Neural cell (in vitro differentiated cells): ENCODE data around the gene SLC7A6OS. TPM values are rescaled to one million over a fixed set of nuclear protein-coding genes. Genes with fewer than 3 reads are reported as not detected.
"Not testable (repeated sequence)": the region's sequence is repeated elsewhere in the genome, so short reads cannot be mapped to it uniquely, and the experiment has no call there.

Source experiments
- H2AFZ ChIP-seq: fragments of 200-600, 300-800 bp; sonication (generic), shearing (Covaris generic); 2 replicates; pipeline ENCODE4 v1.6.0; 2014; ENCODE audit warnings: low read depth, mild to moderate bottlenecking, antibody characterized with exemption, low read length, moderate library complexity
- H3F3A ChIP-seq: fragments of 200-600 bp; shearing (Covaris generic); 2 replicates; pipeline ENCODE4 v1.6.1; 2016; ENCODE audit warnings: mild to moderate bottlenecking, moderate library complexity, mixed read lengths, antibody characterized with exemption, low read length; ENCODE audit not compliant: insufficient read depth, poor library complexity, severe bottlenecking
- H3K27ac ChIP-seq: fragments of 200-600, 300-800 bp; sonication (generic), shearing (Covaris generic); 2 replicates; pipeline ENCODE4 v1.5.1; 2014; ENCODE audit warnings: mild to moderate bottlenecking, low read length, moderate library complexity
- H3K27me3 ChIP-seq: fragments of 300-800, 200-600 bp; sonication (generic), shearing (Covaris generic); 2 replicates; pipeline ENCODE4 v1.6.0; 2014; ENCODE audit warnings: mild to moderate bottlenecking, low read depth, low read length, moderate library complexity; ENCODE audit not compliant: insufficient read depth
- H3K36me3 ChIP-seq: fragments of 300-800, 200-600 bp; sonication (generic), shearing (Covaris generic); 2 replicates; pipeline ENCODE4 v1.5.1; 2014; ENCODE audit warnings: mild to moderate bottlenecking, antibody characterized with exemption, low read length, moderate library complexity; ENCODE audit not compliant: insufficient read depth
- H3K4me2 ChIP-seq: fragments of 300-800, 200-600 bp; sonication (generic), shearing (Covaris generic); 2 replicates; pipeline ENCODE4 v1.6.0; 2014; ENCODE audit warnings: mild to moderate bottlenecking, low read length
- H3K4me3 ChIP-seq: fragments of 300-800, 200-600 bp; sonication (generic), shearing (Covaris generic); 2 replicates; pipeline ENCODE4 v1.5.1; 2014; ENCODE audit warnings: mild to moderate bottlenecking, low read length, moderate library complexity
- H3K79me2 ChIP-seq: fragments of 200-600 bp; shearing (Covaris generic); replicated peaks from 2 replicates; pipeline ENCODE4 v1.6.0; 2014; ENCODE audit warnings: mild to moderate bottlenecking, low read length, moderate library complexity; ENCODE audit not compliant: insufficient read depth
- H3K9ac ChIP-seq: fragments of 300-800, 200-600 bp; sonication (generic), shearing (Covaris generic); 2 replicates; pipeline ENCODE4 v1.6.1; 2016; ENCODE audit warnings: mild to moderate bottlenecking, low read length, mixed read lengths
- H3K9me2 ChIP-seq: fragments of 200-600 bp; shearing (Covaris generic); 2 replicates; pipeline ENCODE4 v1.6.1; 2016; ENCODE audit warnings: mild to moderate bottlenecking, low read length, mixed read lengths; ENCODE audit not compliant: insufficient read depth
- H3K9me3 ChIP-seq: fragments of 200-600, 300-800 bp; sonication (generic), shearing (Covaris generic); 2 replicates; pipeline ENCODE4 v1.6.1; 2016; ENCODE audit warnings: mild to moderate bottlenecking, mixed run types, low read length, moderate library complexity, mixed read lengths
- H4K20me1 ChIP-seq: fragments of 200-600 bp; shearing (Covaris generic); 2 replicates; pipeline ENCODE4 v1.6.1; 2016; ENCODE audit warnings: mild to moderate bottlenecking, mixed run types; ENCODE audit not compliant: insufficient read depth
- EP300 ChIP-seq: fragments of 450-650 bp; conservative IDR thresholded peaks from 2 replicates; pipeline ENCODE4 v1.6.1; 2014; ENCODE audit warnings: antibody characterized with exemption, mild to moderate bottlenecking, moderate library complexity; ENCODE audit not compliant: poor library complexity, severe bottlenecking
- EZH2 ChIP-seq: fragments of 200-600, 300-800 bp; shearing (Covaris generic), sonication (generic); IDR thresholded peaks from 2 replicates; pipeline ENCODE4 v1.6.1; 2014; ENCODE audit warnings: antibody characterized with exemption, low read length, borderline replicate concordance, mild to moderate bottlenecking; ENCODE audit not compliant: insufficient read depth, poor library complexity, severe bottlenecking
- MXI1 ChIP-seq: fragments of 450-650 bp; conservative IDR thresholded peaks from 2 replicates; pipeline ENCODE4 v1.6.1; 2014; ENCODE audit warnings: antibody characterized with exemption, mild to moderate bottlenecking; ENCODE audit not compliant: poor library complexity, severe bottlenecking
- POLR2AphosphoS5 ChIP-seq: IDR thresholded peaks from 2 replicates; pipeline ENCODE4 v1.6.1; 2012
- RAD21 ChIP-seq: fragments of 450-650 bp; conservative IDR thresholded peaks from 2 replicates; pipeline ENCODE4 v1.6.1; 2014; ENCODE audit warnings: antibody characterized with exemption, mild to moderate bottlenecking, moderate library complexity
- SMC3 ChIP-seq: fragments of 450-650 bp; conservative IDR thresholded peaks from 2 replicates; pipeline ENCODE4 v1.6.1; 2014; ENCODE audit warnings: antibody characterized with exemption, mild to moderate bottlenecking, moderate library complexity; ENCODE audit not compliant: poor library complexity
- TAF1 ChIP-seq: IDR thresholded peaks from 2 replicates; pipeline ENCODE4 v1.6.1; 2012; ENCODE audit warnings: low read depth
- polyA plus RNA-seq: library from polyadenylated mRNA; depleted of rRNA; stranded (reverse); fragments of >200 nt; gene quantifications from 2 replicates; pipeline ENCODE4 v1.2.3, GENCODE V29; 2014
- TF ChIP-seq, protein P1 (sequence below): fragments of 450-650 bp; IDR thresholded peaks from 2 replicates; pipeline ENCODE4 v1.5.1; 2014; ENCODE audit warnings: antibody characterized with exemption, mild to moderate bottlenecking, moderate library complexity; ENCODE audit not compliant: poor library complexity, severe bottlenecking
- TF ChIP-seq, protein P2 (sequence below): IDR thresholded peaks from 2 replicates; pipeline ENCODE4 v1.6.1; 2012; ENCODE audit warnings: borderline replicate concordance

Gene SLC7A6OS
- polyA plus RNA-seq, 1 donor from 2014 or later = 21.3 TPM

DNA sequence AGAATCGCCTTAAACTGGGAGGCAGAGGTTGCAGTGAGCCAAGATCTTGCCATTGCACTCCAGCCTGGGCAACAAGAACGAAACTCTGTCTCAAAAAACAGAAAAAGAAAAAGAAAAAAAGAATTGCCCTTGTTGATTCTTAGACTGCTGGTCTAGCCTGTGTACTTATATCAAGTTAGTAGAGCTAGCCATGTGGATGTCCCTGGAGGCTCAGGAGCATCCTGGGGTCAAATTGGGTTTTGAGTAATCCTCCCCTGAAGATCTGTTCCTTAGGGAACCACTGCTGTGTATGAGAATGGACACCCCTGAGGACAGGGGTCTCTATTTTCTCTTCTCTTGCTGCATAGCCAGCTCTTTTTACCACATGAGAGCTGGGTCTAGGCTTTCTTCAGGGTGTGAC is 21.5 kb downstream of the SLC7A6OS start:
- Histone ChIP-seq H3K27me3 (no peaks in the 10 kb centered on the region), H3F3A (no peaks in the 10 kb centered on the region), H3K36me3 (peaks cover 4% of the 10 kb centered on the region), H3K9ac (no peak overlapping the region), H3K4me2 (no peak overlapping the region), H2AFZ (no peak overlapping the region), H4K20me1 (no peaks in the 10 kb centered on the region), H3K27ac (no peak overlapping the region), H3K79me2 (no peaks in the 10 kb centered on the region), H3K9me2 (no peaks in the 10 kb centered on the region), H3K9me3 (no peaks in the 10 kb centered on the region), H3K4me3 (no peak overlapping the region)
- TF ChIP-seq TAF1 (no peak), EP300 (no peak), SMC3 (no peak), RAD21 (no peak), MXI1 (no peak), EZH2 (no peak)

DNA sequence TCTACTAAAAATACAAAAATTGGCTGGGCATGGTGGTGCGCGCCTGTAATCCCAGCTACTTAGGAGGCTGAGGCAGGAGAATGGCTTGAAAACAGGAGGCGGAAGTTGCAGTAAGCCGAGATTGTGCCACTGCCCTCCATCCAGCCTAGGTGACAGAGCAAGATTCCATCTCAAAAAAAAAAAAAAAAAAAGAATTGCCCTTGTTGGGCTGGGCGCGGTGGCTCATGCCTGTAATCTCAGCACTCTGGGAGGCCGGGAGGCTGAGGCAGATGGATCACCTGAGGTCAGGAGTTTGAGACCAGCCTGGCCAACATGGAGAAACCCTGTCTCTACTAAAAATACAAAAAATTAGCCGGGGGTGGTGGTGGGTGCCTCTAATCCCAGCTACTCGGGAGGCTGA is 21.9 kb downstream of the SLC7A6OS start:
- H3K4me3 ChIP-seq, H3K36me3 ChIP-seq, H3K27ac ChIP-seq, H4K20me1 ChIP-seq, H3K9me2 ChIP-seq, H3K9me3 ChIP-seq, H3K27me3 ChIP-seq, H3K79me2 ChIP-seq, H2AFZ ChIP-seq, H3K9ac ChIP-seq, H3F3A ChIP-seq, H3K4me2 ChIP-seq: not testable (repeated sequence)

DNA sequence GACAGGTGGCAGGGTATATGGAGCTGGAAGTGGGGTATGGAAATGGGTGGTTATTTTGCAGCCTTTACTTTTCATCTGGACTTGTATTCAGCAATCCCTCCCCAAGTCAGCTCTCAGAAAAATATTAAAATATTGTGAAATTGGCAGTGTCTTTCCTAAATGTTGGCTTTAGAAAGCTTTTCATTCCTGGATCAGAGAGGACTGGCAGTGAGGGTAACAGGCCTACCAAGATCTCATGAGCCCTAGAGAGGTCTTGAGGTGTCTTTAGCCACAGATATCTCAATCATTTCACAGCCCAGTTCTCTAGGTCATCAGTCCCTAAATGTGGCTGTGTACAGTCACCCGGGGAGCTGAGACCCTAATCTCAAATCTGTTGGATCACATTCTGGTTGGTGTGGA is 22.5 kb downstream of the SLC7A6OS start:
- TF ChIP-seq POLR2AphosphoS5 = no peak
- no peak for TF ChIP-seq MXI1
- TF ChIP-seq SMC3 = no peak
- no peak for TF ChIP-seq EP300
- TF ChIP-seq, protein P1, sequence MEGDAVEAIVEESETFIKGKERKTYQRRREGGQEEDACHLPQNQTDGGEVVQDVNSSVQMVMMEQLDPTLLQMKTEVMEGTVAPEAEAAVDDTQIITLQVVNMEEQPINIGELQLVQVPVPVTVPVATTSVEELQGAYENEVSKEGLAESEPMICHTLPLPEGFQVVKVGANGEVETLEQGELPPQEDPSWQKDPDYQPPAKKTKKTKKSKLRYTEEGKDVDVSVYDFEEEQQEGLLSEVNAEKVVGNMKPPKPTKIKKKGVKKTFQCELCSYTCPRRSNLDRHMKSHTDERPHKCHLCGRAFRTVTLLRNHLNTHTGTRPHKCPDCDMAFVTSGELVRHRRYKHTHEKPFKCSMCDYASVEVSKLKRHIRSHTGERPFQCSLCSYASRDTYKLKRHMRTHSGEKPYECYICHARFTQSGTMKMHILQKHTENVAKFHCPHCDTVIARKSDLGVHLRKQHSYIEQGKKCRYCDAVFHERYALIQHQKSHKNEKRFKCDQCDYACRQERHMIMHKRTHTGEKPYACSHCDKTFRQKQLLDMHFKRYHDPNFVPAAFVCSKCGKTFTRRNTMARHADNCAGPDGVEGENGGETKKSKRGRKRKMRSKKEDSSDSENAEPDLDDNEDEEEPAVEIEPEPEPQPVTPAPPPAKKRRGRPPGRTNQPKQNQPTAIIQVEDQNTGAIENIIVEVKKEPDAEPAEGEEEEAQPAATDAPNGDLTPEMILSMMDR = no peak
- TF ChIP-seq RAD21 = no peak
- TF ChIP-seq, protein P2, sequence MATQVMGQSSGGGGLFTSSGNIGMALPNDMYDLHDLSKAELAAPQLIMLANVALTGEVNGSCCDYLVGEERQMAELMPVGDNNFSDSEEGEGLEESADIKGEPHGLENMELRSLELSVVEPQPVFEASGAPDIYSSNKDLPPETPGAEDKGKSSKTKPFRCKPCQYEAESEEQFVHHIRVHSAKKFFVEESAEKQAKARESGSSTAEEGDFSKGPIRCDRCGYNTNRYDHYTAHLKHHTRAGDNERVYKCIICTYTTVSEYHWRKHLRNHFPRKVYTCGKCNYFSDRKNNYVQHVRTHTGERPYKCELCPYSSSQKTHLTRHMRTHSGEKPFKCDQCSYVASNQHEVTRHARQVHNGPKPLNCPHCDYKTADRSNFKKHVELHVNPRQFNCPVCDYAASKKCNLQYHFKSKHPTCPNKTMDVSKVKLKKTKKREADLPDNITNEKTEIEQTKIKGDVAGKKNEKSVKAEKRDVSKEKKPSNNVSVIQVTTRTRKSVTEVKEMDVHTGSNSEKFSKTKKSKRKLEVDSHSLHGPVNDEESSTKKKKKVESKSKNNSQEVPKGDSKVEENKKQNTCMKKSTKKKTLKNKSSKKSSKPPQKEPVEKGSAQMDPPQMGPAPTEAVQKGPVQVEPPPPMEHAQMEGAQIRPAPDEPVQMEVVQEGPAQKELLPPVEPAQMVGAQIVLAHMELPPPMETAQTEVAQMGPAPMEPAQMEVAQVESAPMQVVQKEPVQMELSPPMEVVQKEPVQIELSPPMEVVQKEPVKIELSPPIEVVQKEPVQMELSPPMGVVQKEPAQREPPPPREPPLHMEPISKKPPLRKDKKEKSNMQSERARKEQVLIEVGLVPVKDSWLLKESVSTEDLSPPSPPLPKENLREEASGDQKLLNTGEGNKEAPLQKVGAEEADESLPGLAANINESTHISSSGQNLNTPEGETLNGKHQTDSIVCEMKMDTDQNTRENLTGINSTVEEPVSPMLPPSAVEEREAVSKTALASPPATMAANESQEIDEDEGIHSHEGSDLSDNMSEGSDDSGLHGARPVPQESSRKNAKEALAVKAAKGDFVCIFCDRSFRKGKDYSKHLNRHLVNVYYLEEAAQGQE = no peak
- TF ChIP-seq TAF1 = no peak
- no peak for TF ChIP-seq EZH2
- H4K20me1 ChIP-seq = no peaks in the 10 kb centered on the region

More for the DNA sequence above, 22.5 kb downstream of the SLC7A6OS start:
- no peaks in the 10 kb centered on the region for H3K27me3 ChIP-seq
- no peaks in the 10 kb centered on the region for H3K9me2 ChIP-seq
- no peaks in the 10 kb centered on the region for H3F3A ChIP-seq
- H2AFZ ChIP-seq = no peak overlapping the region
- peaks cover 4% of the 10 kb centered on the region for H3K36me3 ChIP-seq
- H3K4me2 ChIP-seq = no peak overlapping the region
- no peak overlapping the region for H3K4me3 ChIP-seq
- no peak overlapping the region for H3K9ac ChIP-seq
- no peaks in the 10 kb centered on the region for H3K9me3 ChIP-seq
- no peaks in the 10 kb centered on the region for H3K79me2 ChIP-seq
- H3K27ac ChIP-seq = no peak overlapping the region
